GM21619 (cell line): Measurements from ENCODE around the gene LRRC17.
"Not testable (repeated sequence)": the region's sequence is repeated elsewhere in the genome, so short reads cannot be mapped to it uniquely, and the experiment has no call there.

Experiments used
- ATAC-seq: cut with Tn5 transposase; IDR thresholded peaks from one replicate; pipeline ENCODE4 v1.9.1; 2021; ENCODE audit not compliant: unreplicated experiment

The LRRC17 gene

GRCh38 chr7:102897211-102897631 is 15.6 kb upstream of the LRRC17 start:
- no peak for ATAC-seq

GRCh38 chr7:102897856-102898531 is 14.8 kb upstream of the LRRC17 start:
- no peak for ATAC-seq

DNA sequence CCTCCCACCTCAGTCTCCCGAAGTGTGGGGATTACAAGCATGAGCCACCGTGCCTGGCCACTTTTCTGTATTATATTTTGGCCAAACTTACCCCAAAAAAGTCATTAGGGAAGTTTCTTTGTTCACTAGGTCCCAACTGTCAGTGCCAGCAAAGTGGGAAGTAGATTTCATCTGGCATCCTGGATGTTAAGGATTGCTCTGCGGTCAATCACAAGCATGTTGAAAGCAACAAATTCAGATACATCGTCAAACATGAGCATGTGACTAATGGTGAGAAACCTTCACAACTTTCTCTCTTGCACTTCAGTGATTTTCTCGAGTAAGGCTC is 14.3 kb upstream of the LRRC17 start:
- no peak for ATAC-seq

- not testable (repeated sequence) for ATAC-seq
Observed at GRCh38 chr7:102902052-102902451, 10.7 kb upstream of the LRRC17 start.

- not testable (repeated sequence) for ATAC-seq
Observed at GRCh38 chr7:102903576-102903975, 9.2 kb upstream of the LRRC17 start.

DNA sequence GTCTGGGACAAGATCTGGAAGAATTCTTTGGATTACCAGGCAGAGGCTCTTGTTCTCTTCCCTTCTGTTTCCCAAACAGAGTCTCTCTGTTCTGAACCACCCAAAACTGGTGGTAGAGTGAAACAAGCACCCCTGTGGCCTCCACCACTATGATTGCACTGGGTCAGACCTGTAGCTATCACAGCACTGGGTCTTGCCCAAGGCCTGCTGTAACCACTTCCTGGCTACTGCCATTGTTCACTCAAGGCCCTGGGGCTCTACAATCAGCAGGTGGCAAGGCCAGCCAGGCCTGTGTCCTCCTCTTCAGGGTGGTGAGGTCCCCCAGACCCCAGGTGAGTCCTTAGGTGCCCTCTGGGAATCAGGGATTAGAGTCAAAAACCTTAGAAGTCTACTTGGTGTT is 4.1 kb upstream of the LRRC17 start:
- no peak for ATAC-seq

DNA sequence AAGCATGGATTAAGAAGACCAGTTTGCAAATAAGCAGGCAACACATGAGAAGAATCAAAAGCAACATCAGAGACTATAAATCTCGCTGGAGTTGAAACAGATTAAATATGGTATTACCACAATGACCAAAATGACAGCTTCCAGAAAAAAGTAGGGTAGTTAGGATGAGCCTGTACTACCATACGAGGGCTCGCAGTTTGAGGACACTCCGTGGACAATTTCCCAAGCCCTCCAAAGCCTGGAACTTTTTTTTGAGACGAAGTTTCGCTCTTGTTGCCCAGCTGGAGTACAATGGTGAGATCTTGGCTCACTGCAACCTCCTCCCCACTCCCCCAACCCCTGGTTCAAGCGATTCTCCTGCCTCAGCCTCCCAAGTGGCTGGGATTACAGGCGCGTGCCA is 1.0 kb downstream of the LRRC17 start:
- ATAC-seq, result no peak

GRCh38 chr7:102914585-102914984 is 1.8 kb downstream of the LRRC17 start:
- no peak for ATAC-seq

DNA sequence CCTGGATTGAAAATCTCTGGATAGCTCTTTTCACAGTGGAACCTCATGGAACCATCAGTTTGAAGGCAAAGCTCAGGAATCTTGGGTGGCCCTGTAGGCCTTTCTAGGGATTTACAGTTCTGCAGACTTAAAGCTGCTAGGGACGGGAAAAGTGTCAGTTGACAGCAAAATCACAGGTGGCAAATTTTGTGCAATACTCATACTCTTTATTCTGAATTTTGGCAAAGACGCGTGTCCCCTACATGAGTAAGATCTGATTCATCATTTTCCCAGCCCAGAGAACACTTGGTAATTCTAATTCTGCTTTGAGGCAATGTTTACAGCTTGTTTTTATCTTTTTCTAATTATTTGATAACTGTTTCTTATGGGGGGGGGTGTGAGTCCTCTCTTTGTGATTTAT is 3.6 kb downstream of the LRRC17 start:
- ATAC-seq, result no peak

DNA sequence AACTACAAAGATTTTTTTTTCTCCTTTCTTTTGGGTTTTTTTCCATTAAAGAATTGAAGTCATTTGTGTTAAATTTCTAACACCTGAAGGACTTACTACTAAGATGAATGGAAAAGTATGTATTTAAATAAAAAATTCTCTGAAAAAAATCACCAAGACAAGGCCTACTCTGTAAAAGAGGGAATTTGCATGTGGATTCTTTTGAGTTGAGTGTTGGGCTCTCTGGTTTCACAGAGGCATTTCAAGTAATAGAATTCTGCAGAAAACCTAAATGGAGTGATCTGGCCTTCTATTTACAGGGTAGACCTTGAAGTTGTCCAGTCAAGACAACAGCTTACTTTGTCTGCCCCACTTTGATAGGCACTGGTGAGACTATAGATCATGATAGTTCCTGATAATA is 4.1 kb downstream of the LRRC17 start:
- no peak for ATAC-seq

DNA sequence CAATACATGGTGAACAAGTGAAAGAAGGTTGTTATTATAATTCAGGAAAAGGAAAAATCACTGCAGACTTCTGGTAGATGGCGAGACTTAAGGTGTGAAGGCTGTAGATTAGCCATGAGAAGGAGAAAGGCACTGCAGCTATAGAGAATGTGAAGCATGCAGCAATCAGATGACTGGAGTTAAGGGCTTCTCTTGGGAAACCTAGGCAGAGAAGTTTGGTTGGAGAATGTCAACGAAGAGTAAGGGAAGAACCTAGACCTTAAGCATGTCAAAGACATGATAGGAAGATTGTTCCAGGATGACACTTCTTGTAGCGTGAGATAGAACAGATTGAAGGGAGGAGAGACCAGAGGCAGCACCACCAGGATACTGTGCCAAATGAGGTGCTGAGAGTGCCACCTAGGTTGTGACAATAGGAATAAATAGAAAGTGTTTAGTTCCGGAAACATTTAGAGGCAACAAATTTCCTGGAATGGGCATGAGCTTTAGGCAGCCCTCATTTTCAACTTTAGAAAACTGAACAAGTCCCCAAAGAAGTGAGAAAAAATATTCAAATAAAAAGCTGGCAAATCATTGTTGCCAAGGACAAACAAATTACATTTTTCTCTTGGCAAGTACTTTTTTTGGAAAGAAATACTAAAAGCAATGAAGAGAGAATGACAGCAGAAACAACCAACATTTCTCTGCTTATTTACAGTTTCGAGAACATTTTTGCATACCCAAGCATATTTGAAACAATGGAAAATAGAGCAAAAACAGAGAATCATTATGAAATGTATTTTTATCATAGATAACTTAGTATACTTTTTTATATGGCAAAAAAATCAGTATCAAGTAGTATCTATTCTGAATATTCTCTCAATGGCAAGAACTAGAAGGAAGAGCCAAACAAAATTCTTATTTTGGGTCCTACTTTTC is 4.9 kb downstream of the LRRC17 start:
- ATAC-seq, result no peak

DNA sequence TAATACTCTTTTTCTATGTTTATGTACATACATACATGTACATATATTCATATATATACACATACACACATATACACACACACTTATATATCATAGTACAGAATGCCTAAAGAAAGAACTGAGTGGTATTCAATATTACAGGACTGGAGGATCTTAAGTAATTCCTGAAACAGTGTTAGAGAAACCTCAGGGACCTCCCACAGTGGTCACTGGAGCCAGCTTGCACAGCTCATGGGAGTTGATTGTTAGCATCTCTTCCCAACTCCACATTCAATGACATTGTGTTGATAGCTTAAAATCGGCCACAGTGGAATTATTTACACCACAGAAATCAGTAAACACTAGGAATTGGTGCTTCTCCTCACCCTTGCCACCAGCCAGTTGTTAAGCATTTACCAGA is 6.0 kb downstream of the LRRC17 start:
- no peak for ATAC-seq

DNA sequence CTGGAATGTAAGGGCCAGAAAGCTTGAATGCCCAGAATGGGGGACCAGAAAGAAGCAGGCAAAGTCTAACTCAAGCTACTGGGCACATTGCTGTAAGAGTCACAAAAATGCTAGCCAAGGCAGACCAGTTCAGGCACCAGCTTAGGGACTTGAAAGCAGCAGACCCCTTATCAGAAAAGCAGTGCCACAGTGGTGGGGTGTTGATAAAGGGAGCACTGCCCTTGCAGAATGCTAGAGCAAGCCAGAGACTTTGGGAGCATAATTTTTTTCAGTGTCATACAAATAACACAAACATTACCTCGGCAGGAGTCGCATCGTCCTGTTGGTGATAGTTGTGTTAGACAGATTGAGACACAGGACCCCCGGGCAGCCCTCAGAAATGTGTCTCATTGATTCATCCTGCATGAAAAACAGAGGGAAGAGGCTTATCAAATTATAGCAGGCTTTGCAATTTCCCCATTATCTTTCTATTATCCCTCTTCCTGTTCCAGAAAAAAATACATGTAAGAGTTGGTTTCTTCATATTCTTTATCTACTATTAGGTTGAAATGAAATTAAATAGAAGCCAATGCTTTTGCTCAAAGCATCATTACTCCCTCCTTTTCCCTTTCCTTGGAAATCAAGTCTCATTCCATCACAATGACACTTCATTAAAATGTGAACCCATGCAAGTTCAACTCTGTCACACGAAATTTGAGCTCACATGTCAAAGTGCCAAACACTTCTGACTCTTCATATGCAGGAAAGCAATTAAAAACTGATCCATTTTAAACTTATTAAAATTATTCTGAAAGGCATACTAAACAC is 13.4 kb downstream of the LRRC17 start:
- ATAC-seq, result no peak

GRCh38 chr7:102926783-102927140 is 14.0 kb downstream of the LRRC17 start:
- no peak for ATAC-seq

- no peak for ATAC-seq
Observed at GRCh38 chr7:102927312-102927933, 14.6 kb downstream of the LRRC17 start.

DNA sequence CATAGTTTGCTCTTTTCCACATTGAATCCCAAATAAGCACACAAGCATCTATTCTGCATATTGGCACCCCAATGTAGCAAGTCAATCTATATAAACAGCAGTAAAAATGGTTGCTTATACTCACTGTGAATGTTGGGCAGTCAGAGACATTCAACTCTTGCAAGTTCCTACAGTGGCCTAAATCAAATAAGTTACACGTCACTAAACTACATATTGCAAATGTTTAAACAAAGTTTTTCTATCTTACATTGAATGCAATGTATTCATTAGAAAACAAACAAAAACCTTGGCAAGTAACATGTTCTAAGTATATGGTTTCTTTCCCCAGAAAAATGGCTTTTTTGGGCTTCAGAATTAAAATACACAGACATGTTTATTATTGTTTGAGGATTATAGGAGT is 19.0 kb downstream of the LRRC17 start:
- ATAC-seq, result no peak

GRCh38 chr7:102933763-102934162 is 21.0 kb downstream of the LRRC17 start:
- no peak for ATAC-seq

DNA sequence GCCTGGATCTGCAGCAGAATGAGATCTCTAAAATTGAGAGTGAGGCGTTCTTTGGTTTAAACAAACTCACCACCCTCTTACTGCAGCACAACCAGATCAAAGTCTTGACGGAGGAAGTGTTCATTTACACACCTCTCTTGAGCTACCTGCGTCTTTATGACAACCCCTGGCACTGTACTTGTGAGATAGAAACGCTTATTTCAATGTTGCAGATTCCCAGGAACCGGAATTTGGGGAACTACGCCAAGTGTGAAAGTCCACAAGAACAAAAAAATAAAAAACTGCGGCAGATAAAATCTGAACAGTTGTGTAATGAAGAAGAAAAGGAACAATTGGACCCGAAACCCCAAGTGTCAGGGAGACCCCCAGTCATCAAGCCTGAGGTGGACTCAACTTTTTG is 21.4 kb downstream of the LRRC17 start:
- no peak for ATAC-seq

- ATAC-seq, result no peak
Observed at GRCh38 chr7:102934701-102935100, 21.9 kb downstream of the LRRC17 start.

DNA sequence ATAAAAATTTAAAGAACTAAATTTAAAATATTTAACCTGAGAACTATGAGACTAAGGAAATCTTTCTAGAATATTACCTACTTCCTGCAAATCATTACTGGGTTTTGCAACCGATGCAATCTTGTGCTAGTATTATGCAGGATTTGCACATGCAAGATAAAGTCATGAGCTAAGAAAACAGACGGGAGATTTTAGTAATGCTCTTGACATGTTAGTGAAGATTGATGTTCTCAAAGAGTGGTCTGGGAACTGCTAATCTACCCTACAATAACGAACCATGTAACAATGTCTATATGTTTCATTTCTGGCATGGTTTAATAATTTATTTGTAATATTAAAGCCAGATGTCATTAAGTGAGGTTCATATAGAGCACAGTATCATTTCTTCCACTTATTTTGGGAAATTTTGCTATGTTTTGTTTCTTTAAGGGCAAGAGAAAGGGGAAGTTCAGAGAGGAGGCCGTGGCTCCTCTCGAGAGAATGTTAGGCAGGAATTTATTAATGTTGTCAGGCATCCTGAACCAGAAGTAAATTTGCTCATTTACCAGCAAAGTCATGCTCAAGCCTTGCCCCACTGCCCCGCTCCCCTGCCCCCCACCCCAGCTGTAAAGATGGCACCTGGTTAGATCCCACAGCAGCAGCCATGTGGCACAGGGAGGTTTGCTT is 22.8 kb downstream of the LRRC17 start:
- ATAC-seq, result no peak

- no peak for ATAC-seq
Observed at GRCh38 chr7:102938679-102939078, 25.9 kb downstream of the LRRC17 start.
